SK-N-SH (cell line): ENCODE measurements around the gene OGFOD3. TPM values are rescaled to one million over a fixed set of nuclear protein-coding genes. Genes with fewer than 3 reads are reported as not detected.

ENCODE experiments used
- CTCF ChIA-PET: fragments of 300-600, 350-600 bp; formaldehyde crosslinking; extraction: SDS; loops from one replicate; lab custom pipeline; 2021; lab: Yijun Ruan, JAX
- POLR2A ChIA-PET: fragments of 350-600 bp; sonication (Branson Sonifier 250); formaldehyde crosslinking; extraction: SDS; loops from one replicate; lab custom pipeline; 2020; ENCODE audit warnings: antibody characterized with exemption, inconsistent platforms; lab: Yijun Ruan, JAX
- DNase-seq: peaks from one replicate; pipeline ENCODE4 v3.0.0; 2012
- H2AFZ ChIP-seq: fragments of 200-600 bp; sonication (generic); 2 replicates; pipeline ENCODE4 v1.8.1; 2016; ENCODE audit warnings: antibody characterized with exemption, mild to moderate bottlenecking, low read depth
- H3F3A ChIP-seq: fragments of 200-600 bp; sonication (generic); replicated peaks from 2 replicates; pipeline ENCODE3; 2016; ENCODE audit warnings: antibody characterized with exemption, mild to moderate bottlenecking; ENCODE audit not compliant: insufficient read depth
- H3K27ac ChIP-seq, 2 experiments: fragments of 200-500 bp in 1 of 2; fragments of 200-600 bp in 1 of 2; sonication (Bioruptor generic) in 1 of 2; sonication (generic), shearing (Covaris generic) in 1 of 2; 2 replicates each; pipeline versions ENCODE4 v1.5.1 to v1.6.1; 2014 to 2016; ENCODE audit warnings: low read depth in 2 of 2, inconsistent platforms in 1 of 2, low read length in 1 of 2, mild to moderate bottlenecking in 1 of 2, mixed read lengths in 1 of 2
- H3K27me3 ChIP-seq: fragments of 200-600 bp; sonication (generic), shearing (Covaris generic); 2 replicates; pipeline ENCODE4 v1.6.1; 2016; ENCODE audit warnings: mixed run types; ENCODE audit not compliant: insufficient read depth
- H3K36me3 ChIP-seq, 2 experiments: fragments of 200-500 bp in 1 of 2; fragments of 200-600 bp in 1 of 2; sonication (Bioruptor generic) in 1 of 2; sonication (generic) in 1 of 2; replicated peaks in 1 of 2; 2 replicates each; pipeline versions ENCODE3 to v1.5.1; 2014 to 2016; ENCODE audit warnings: low read length in 1 of 2, mild to moderate bottlenecking in 1 of 2; ENCODE audit not compliant: insufficient read depth in 2 of 2, control insufficient read depth in 1 of 2
- H3K4me1 ChIP-seq, 2 experiments: fragments of 200-500 bp in 1 of 2; fragments of 200-600 bp in 1 of 2; sonication (Bioruptor generic) in 1 of 2; sonication (generic), shearing (Covaris generic) in 1 of 2; 2 replicates each; pipeline versions ENCODE4 v1.5.1 to v1.6.1; 2014 to 2016; ENCODE audit warnings: low read depth in 1 of 2, low read length in 1 of 2, mixed run types in 1 of 2; ENCODE audit not compliant: insufficient read depth in 2 of 2, control insufficient read depth in 1 of 2
- H3K4me2 ChIP-seq: fragments of 200-600 bp; sonication (generic), shearing (Covaris generic); 2 replicates; pipeline ENCODE4 v1.6.1; 2017; ENCODE audit warnings: mixed run types
- H3K4me3 ChIP-seq, 2 experiments: fragments of 200-500 bp in 1 of 2; fragments of 200-600 bp in 1 of 2; sonication (Bioruptor generic) in 1 of 2; sonication (generic), shearing (Covaris generic) in 1 of 2; 2 replicates each; pipeline versions ENCODE4 v1.5.1 to v1.8.1; 2014 to 2016; ENCODE audit warnings: low read depth in 2 of 2, inconsistent platforms in 1 of 2, low read length in 1 of 2, mild to moderate bottlenecking in 1 of 2, mixed read lengths in 1 of 2, moderate library complexity in 1 of 2
- H3K79me2 ChIP-seq: fragments of 200-600 bp; sonication (generic); 2 replicates; pipeline ENCODE4 v1.8.1; 2017; ENCODE audit warnings: mild to moderate bottlenecking; ENCODE audit not compliant: insufficient read depth
- H3K9ac ChIP-seq: fragments of 200-600 bp; sonication (generic); 2 replicates; pipeline ENCODE4 v1.6.1; 2017; ENCODE audit warnings: mixed run types
- H3K9me2 ChIP-seq: fragments of 200-600 bp; sonication (generic); 2 replicates; pipeline ENCODE4 v1.6.1; 2017; ENCODE audit warnings: mixed run types
- H3K9me3 ChIP-seq: fragments of 200-600 bp; sonication (generic); 2 replicates; pipeline ENCODE4 v1.6.1; 2017; ENCODE audit warnings: mixed run types, mild to moderate bottlenecking, moderate library complexity
- H4K20me1 ChIP-seq: fragments of 200-600 bp; sonication (generic); 2 replicates; pipeline ENCODE4 v1.6.1; 2017; ENCODE audit warnings: mild to moderate bottlenecking, mixed run types; ENCODE audit not compliant: insufficient read depth
- CHD2 ChIP-seq: fragments of 150-350 bp; IDR thresholded peaks from 2 replicates; pipeline ENCODE4 v1.6.1; 2018; ENCODE audit warnings: low read length; ENCODE audit not compliant: partially characterized antibody
- EZH2phosphoT487 ChIP-seq: fragments of 200-600 bp; sonication (generic); IDR thresholded peaks from 2 replicates; pipeline ENCODE4 v1.6.1; 2017; ENCODE audit warnings: low read depth, mixed run types, mild to moderate bottlenecking, antibody characterized with exemption, moderate library complexity, borderline replicate concordance
- FOSL2 ChIP-seq: IDR thresholded peaks from 2 replicates; pipeline ENCODE4 v1.4.0; 2012; ENCODE audit warnings: low read depth, mild to moderate bottlenecking, moderate library complexity, borderline replicate concordance
- JUND ChIP-seq: IDR thresholded peaks from 2 replicates; pipeline ENCODE4 v1.4.0; 2012
- RFX5 ChIP-seq: IDR thresholded peaks from 2 replicates; pipeline ENCODE4 v1.6.1; 2012; ENCODE audit warnings: mild to moderate bottlenecking, improper control_type of control experiment, low read length
- ZBTB33 ChIP-seq: IDR thresholded peaks from 2 replicates; pipeline ENCODE4 v1.4.0; 2012; ENCODE audit warnings: low read depth, borderline replicate concordance
- WGBS: methylation state at CpG from one replicate; pipeline ENCODE4 v1.1.6; 2017; ENCODE audit warnings: low lambda C conversion rate; 5-methylcytosine and 5-hydroxymethylcytosine counted together
- polyA plus RNA-seq, 3 experiments: library from polyadenylated mRNA; depleted of rRNA; stranded (reverse); fragments of >200 nt; gene quantifications; 2 replicates each; pipeline ENCODE4 v1.2.3, GENCODE V29; 2012

Gene OGFOD3
- polyA plus RNA-seq, 1 of the 3 experiments (the other 2 are of a cell fraction) = 68.2 TPM

GRCh38 chr17:82435601-82436583 is 17.5 kb upstream of the OGFOD3 start:
- H3K9ac ChIP-seq = no peak overlapping the region
- H3K9me2 ChIP-seq = no peaks in the 10 kb centered on the region
- no peaks in the 10 kb centered on the region for H3K9me3 ChIP-seq
- H3K4me2 ChIP-seq = no peak overlapping the region
- no peak for DNase-seq
- ChIA-PET CTCF (interaction anchor here (0.8 to 2.3 kb wide), 3 partner anchors 9 to 17 kb away, joined by 3 to 6 read pairs (median 4); no protein-coding TSS in a partner anchor), POLR2A (interaction anchor here (0.8 to 1.0 kb wide), 2 partner anchors 9 to 23 kb away, joined by 3 read pairs; no protein-coding TSS in a partner anchor)
- H3K27ac ChIP-seq = no peak overlapping the region
- no peaks in the 10 kb centered on the region; the same call in 1 of the 2 replicates for H4K20me1 ChIP-seq
- H3K4me1 ChIP-seq = no peaks in the 10 kb centered on the region; a peak in 1 of 4 replicates
- H3F3A ChIP-seq = peaks cover 7% of the 10 kb centered on the region
- H2AFZ ChIP-seq = no peak overlapping the region
- H3K36me3 ChIP-seq = peaks cover 0 to 9% of the 10 kb centered on the region in 2 experiments
- TF ChIP-seq JUND (no peak), EZH2phosphoT487 (no peak), ZBTB33 (no peak), RFX5 (no peak), CHD2 (no peak)
- WGBS = 97% methylated on average over 40 of the region's 43 CpGs
- no peak overlapping the region for H3K4me3 ChIP-seq
- no peaks in the 10 kb centered on the region for H3K79me2 ChIP-seq
- H3K27me3 ChIP-seq = no peaks in the 10 kb centered on the region

- Histone ChIP-seq H3F3A (no peaks in the 10 kb centered on the region), H3K9ac (no peak overlapping the region), H3K79me2 (no peaks in the 10 kb centered on the region), H2AFZ (no peak overlapping the region), H4K20me1 (no peaks in the 10 kb centered on the region), H3K4me2 (no peak overlapping the region), H3K4me3 (no peak overlapping the region), H3K4me1 (no peaks in the 10 kb centered on the region; a peak in 1 of 4 replicates), H3K9me3 (no peaks in the 10 kb centered on the region), H3K27ac (no peak overlapping the region), H3K9me2 (no peaks in the 10 kb centered on the region), H3K36me3 (peaks cover 0 to 8% of the 10 kb centered on the region in 2 experiments), H3K27me3 (no peaks in the 10 kb centered on the region)
- ChIA-PET CTCF (interaction anchor here (1.1 to 2.3 kb wide), 2 partner anchors 11 to 16 kb away, joined by 4 to 6 read pairs; no protein-coding TSS in a partner anchor), POLR2A (no interaction called here)
- DNase-seq = no peak
- TF ChIP-seq RFX5 (no peak), FOSL2 (0 out of 2 replicates have a peak, but pooled peaks have one; percentile 16)
- 65% methylated on average over 12 of the region's 12 CpGs for WGBS
Observed at GRCh38 chr17:82435103-82435502, 16.7 kb upstream of the OGFOD3 start.
